HG02610 (cell line): ENCODE results near the gene ODR4.
A peak's percentile ranks its signal among the peaks of the same experiment; 100 is the strongest.
"Not testable (repeated sequence)": the region's sequence is repeated elsewhere in the genome, so short reads cannot be mapped to it uniquely, and the experiment has no call there.

ENCODE experiments used
- ATAC-seq: cut with Tn5 transposase; IDR thresholded peaks from one replicate; pipeline ENCODE4 v1.9.1; 2021; ENCODE audit warnings: mild to moderate bottlenecking, moderate library complexity; ENCODE audit not compliant: unreplicated experiment

The ODR4 gene

DNA sequence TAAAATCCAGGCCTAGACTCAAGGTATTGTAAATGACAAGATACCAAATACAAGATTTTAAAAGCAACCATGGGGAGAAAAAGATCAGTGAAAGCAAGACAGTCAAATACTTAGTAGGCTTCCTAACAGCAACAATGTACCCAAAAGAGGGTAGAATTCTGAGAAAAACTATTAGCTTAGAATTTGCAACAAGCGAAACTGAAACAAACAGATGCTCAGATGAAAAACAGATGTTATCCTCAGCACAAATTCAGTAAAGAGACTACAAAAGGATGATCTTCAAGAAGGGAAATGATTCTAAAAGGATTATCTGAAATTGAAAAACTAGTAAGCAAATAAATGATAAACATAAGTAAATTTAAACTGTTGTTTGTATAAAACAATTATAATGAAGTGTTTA lies 45.3 kb downstream of the ODR4 start:
- ATAC-seq = peak; percentile 66

- ATAC-seq = no peak
These were observed 45.8 kb downstream of the ODR4 start for GRCh38 chr1:186421446-186421845.

DNA sequence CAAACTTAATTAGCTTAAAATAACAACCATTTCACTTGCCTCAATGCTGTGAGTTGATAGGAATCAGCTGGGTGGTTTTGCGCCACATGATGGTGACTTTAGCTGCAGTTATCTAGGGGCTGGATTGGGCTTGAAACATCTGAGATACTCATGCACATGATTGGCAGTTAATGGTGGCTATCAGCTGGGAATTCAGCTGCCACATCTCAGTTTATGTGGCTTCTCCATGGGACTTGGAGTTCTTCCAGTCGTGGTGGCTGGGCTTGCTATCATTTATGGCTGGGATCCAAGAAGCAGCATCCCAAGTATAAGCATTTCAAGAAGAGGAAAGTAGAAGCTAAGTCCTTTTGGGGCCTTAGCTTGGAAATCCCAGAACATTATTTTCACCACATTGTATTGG lies 48.9 kb downstream of the ODR4 start:
- ATAC-seq = no peak

DNA sequence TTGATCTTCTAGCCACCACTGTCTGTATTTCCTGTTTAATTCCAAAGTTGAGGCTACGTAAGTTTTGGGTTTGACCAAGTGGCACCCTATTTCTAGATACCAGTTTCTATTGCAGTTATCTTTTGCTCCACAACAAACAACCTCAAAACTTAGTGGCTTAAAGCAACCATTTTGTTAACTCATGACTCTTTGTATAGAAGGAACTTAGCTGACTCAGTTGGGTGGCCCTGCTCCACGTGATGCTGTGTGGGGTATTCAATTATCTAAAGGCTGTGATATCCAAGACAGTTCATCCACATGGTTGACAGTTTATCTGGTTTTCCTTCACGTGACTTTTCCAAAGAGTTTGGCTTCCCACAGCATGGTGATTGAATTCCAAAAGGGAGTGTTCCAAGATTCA lies 50.5 kb downstream of the ODR4 start:
- no peak for ATAC-seq

DNA sequence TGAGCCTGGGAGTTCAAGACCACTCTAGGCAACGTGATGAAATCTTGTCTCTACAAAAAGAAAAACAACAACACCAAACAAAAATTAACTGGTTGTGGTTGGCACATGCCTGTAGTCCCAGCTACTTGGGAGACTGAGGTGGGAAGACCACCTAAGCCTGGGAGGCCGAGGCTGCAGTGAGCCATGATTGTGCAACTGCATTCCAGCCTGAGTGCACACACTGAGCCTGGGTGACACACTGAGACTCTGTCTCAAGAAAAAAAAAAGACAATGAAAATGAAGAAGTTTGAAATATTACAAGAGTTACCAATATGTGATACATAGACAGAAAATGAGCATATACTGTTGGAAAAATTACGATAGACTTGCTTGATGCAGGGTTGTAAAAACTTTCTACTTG lies 53.4 kb downstream of the ODR4 start:
- ATAC-seq = no peak

- no peak for ATAC-seq
These were observed 59.7 kb downstream of the ODR4 start for GRCh38 chr1:186435336-186435735.

GRCh38 chr1:186438567-186438966 lies 62.9 kb downstream of the ODR4 start:
- ATAC-seq = no peak

GRCh38 chr1:186440584-186440983 lies 64.9 kb downstream of the ODR4 start:
- ATAC-seq = peak; percentile 29

DNA sequence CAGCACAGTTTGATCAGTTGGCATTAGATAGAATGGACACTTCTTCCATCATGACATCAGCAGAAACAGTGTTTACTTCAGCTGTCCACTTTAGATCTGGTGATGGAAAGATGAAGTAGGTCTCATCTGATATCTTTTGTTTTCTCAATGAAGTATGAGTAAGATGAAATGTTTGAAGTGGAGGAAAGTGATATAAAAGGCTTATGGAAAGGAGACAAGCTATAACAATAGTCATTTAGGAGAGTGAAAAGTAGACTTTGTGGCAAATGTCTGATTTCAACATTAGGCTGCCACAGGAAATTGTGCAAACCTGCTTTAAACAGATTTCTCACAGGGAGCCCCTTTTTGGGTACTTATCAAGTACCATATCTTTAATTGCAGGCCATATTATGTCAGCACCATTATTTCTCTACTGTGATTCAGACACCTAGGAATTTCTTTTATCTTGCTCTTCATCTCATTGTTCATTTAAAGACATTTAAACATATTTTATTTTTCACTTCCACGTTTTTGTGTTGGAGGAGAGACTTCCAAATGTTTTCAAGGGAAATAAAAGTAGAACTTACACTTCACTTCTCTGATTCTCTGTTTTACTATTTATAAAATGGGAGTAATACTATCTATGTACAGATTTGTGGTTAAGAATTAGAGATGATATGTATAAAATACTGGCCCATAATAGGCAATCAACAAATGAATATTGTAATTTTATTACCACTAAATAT lies 67.2 kb downstream of the ODR4 start:
- no peak for ATAC-seq

GRCh38 chr1:186443638-186444037 lies 68.0 kb downstream of the ODR4 start:
- peak; percentile 79 for ATAC-seq

- ATAC-seq = no peak
These were observed 70.5 kb downstream of the ODR4 start for GRCh38 chr1:186446152-186446551.

- ATAC-seq = no peak
These were observed 79.3 kb downstream of the ODR4 start for GRCh38 chr1:186454981-186455380.

GRCh38 chr1:186456729-186457255 lies 81.2 kb downstream of the ODR4 start:
- ATAC-seq = no peak

- not testable (repeated sequence) for ATAC-seq
These were observed 83.5 kb downstream of the ODR4 start for GRCh38 chr1:186459161-186459560.

DNA sequence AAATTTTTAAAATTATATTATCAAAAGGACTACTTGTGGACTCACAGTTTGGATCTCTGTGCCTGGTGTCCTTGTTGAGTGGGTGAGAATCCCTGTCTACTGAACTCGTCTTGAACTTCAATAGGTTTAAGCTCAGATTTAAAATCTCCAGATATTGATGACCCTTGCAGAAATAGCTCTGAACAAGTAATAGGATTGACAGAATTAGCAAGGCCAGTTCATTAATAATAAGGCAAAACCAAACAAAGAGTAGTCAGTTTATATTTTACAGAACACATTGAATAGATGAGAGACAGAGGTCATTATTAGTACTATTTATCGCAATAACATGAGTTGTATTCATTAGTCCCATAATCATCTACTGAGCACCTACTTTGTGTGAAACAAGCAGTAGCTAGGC lies 85.4 kb downstream of the ODR4 start, which contains the start of gene PDC:
Gene PDC (minus strand): TSS at position 101 of the 400 bp plus-strand sequence. CDS start 11,655 bp downstream, outside the sequence.
- ATAC-seq = no peak

- ATAC-seq = no peak
These were observed 87.9 kb downstream of the ODR4 start for GRCh38 chr1:186463511-186463910.

- ATAC-seq = no peak
These were observed 88.3 kb downstream of the ODR4 start for GRCh38 chr1:186463926-186464325.

DNA sequence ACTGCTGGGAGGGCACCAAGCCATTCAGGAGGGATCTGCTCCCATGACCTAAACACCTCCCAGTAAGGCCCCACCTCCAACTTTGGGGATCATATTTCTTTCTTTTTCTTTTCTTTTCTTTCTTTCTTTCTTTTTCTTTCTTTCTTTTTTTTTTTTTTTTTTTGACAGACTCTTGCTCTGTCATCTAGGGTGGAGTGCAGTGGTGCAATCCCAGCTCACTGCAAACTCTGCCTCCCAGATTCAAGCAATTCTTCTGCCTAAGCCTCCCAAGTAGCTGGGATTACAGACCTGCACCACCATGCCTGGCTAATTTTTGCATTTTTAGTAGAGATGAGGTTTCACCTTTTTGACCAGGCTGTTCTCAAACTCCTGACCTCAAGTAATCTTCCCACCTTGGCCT lies 89.9 kb downstream of the ODR4 start:
- ATAC-seq = not testable (repeated sequence)

DNA sequence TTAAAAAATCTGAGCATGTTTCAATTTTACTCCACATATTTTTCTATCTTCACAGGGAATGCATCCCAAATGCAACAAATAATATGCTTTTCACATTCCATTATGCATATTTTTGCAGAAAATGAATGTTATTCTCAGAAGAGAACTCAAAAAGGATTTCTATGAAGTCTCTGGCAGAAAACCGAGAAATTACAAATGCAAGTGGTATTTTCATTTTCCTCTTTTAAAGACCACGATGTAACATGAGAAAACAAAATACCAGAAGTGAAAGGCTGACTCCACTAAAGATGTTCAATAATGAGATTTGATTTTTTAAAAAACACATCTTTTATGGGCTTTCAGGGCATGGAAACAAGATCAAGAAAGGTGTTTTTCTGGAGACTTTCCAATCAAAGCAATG lies 90.3 kb downstream of the ODR4 start:
- no peak for ATAC-seq
